Trophoblast cell (in vitro differentiated cells and primary cell): ENCODE data around the gene ABCB1.
"Not testable (repeated sequence)": the region's sequence is repeated elsewhere in the genome, so short reads cannot be mapped to it uniquely, and the experiment has no call there.

Experiments
- DNase-seq, 2 donors: peaks; one replicate each; pipeline ENCODE4 v3.0.0-alpha.2; 2016
- H2AFZ ChIP-seq: 2 replicates; pipeline ENCODE4 v1.6.1; 2013; ENCODE audit warnings: low read length, moderate library complexity, mild to moderate bottlenecking; ENCODE audit not compliant: insufficient read depth, poor library complexity
- H2AK5ac ChIP-seq: 2 replicates; pipeline ENCODE4 v1.6.1; 2013; ENCODE audit warnings: mild to moderate bottlenecking, low read length
- H2BK120ac ChIP-seq: 2 replicates; pipeline ENCODE4 v1.6.1; 2013; ENCODE audit warnings: low read length, mild to moderate bottlenecking, moderate library complexity; ENCODE audit not compliant: insufficient read depth, poor library complexity
- H2BK12ac ChIP-seq: 2 replicates; pipeline ENCODE4 v1.6.1; 2013; ENCODE audit warnings: mild to moderate bottlenecking, low read length, moderate library complexity
- H2BK5ac ChIP-seq: 2 replicates; pipeline ENCODE4 v1.6.1; 2013; ENCODE audit warnings: low read length, low read depth, moderate library complexity, mild to moderate bottlenecking; ENCODE audit not compliant: poor library complexity
- H3K14ac ChIP-seq: 2 replicates; pipeline ENCODE4 v1.6.1; 2013; ENCODE audit warnings: mild to moderate bottlenecking, low read length
- H3K18ac ChIP-seq: 2 replicates; pipeline ENCODE4 v1.6.1; 2013; ENCODE audit warnings: mild to moderate bottlenecking, low read length
- H3K23ac ChIP-seq: 2 replicates; pipeline ENCODE4 v1.6.1; 2013; ENCODE audit warnings: low read length
- H3K27ac ChIP-seq: 2 replicates; pipeline ENCODE4 v1.5.1; 2013; ENCODE audit warnings: low read depth, mild to moderate bottlenecking, inconsistent platforms, low read length, moderate library complexity
- H3K27me3 ChIP-seq: 2 replicates; pipeline ENCODE4 v1.6.1; 2013; ENCODE audit warnings: inconsistent platforms, mild to moderate bottlenecking, low read length, moderate library complexity; ENCODE audit not compliant: insufficient read depth
- H3K36me3 ChIP-seq, 2 experiments: 1 replicate in 1 of 2; 2 replicates in 1 of 2; pipeline ENCODE4 v1.6.1; 2013; ENCODE audit warnings: low read length in 2 of 2, mild to moderate bottlenecking in 2 of 2, moderate library complexity in 1 of 2; ENCODE audit not compliant: insufficient read depth in 2 of 2, control insufficient read depth in 1 of 2
- H3K4ac ChIP-seq: 2 replicates; pipeline ENCODE4 v1.6.1; 2013; ENCODE audit warnings: low read depth, mild to moderate bottlenecking, low read length, moderate library complexity
- H3K4me1 ChIP-seq, 2 experiments: 1 replicate in 1 of 2; 2 replicates in 1 of 2; pipeline ENCODE4 v1.6.1; 2013; ENCODE audit warnings: low read length in 2 of 2, mild to moderate bottlenecking in 2 of 2, moderate library complexity in 1 of 2; ENCODE audit not compliant: insufficient read depth in 2 of 2, control insufficient read depth in 1 of 2
- H3K4me2 ChIP-seq: 2 replicates; pipeline ENCODE4 v1.6.1; 2013; ENCODE audit warnings: inconsistent platforms, mild to moderate bottlenecking, low read length, moderate library complexity
- H3K4me3 ChIP-seq: 2 replicates; pipeline ENCODE4 v1.5.1; 2013; ENCODE audit warnings: mild to moderate bottlenecking, low read depth, low read length, inconsistent platforms
- H3K79me1 ChIP-seq: one replicate; pipeline ENCODE4 v1.6.1; 2013; ENCODE audit warnings: low read length
- H3K79me2 ChIP-seq: 2 replicates; pipeline ENCODE4 v1.6.1; 2013; ENCODE audit warnings: low read length, mild to moderate bottlenecking; ENCODE audit not compliant: control insufficient read depth, insufficient read depth, poor library complexity
- H3K9ac ChIP-seq: 2 replicates; pipeline ENCODE4 v1.6.1; 2013; ENCODE audit warnings: mild to moderate bottlenecking, low read length
- H3K9me3 ChIP-seq: 2 replicates; pipeline ENCODE4 v1.6.1; 2013; ENCODE audit warnings: low read depth, mild to moderate bottlenecking, control low read depth, inconsistent platforms, low read length; ENCODE audit not compliant: insufficient read depth
- H4K12ac ChIP-seq: 2 replicates; pipeline ENCODE4 v1.6.1; 2013; ENCODE audit warnings: low read depth, mild to moderate bottlenecking, low read length, moderate library complexity
- H4K8ac ChIP-seq: 2 replicates; pipeline ENCODE4 v1.6.1; 2013; ENCODE audit warnings: low read depth, mild to moderate bottlenecking, low read length, moderate library complexity
- H4K91ac ChIP-seq: one replicate; pipeline ENCODE4 v1.6.1; 2013; ENCODE audit warnings: low read depth, mild to moderate bottlenecking, low read length, moderate library complexity
- WGBS: extraction: QIAGEN DNeasy Blood & Tissue Kit; methylation state at CpG from one replicate; pipeline ENCODE4 v1.1.7; 2013; ENCODE audit warnings: missing lambda C conversion rate; ENCODE audit not compliant: insufficient read length, insufficient coverage; ENCODE audit errors: extremely low coverage; 5-methylcytosine and 5-hydroxymethylcytosine counted together

Gene ABCB1

GRCh38 chr7:87464830-87465533 is 135.7 kb downstream of the ABCB1 start:
- not testable (repeated sequence) for H3K79me1 ChIP-seq, H3K9ac ChIP-seq, H3K27ac ChIP-seq, H2BK120ac ChIP-seq, H2BK12ac ChIP-seq, DNase-seq, H3K4me3 ChIP-seq, H3K27me3 ChIP-seq, H3K36me3 ChIP-seq, H3K4me1 ChIP-seq, H2AFZ ChIP-seq, H3K23ac ChIP-seq, H3K9me3 ChIP-seq, H3K79me2 ChIP-seq, H3K4ac ChIP-seq, H4K91ac ChIP-seq, H3K14ac ChIP-seq, H2AK5ac ChIP-seq, H2BK5ac ChIP-seq, H3K18ac ChIP-seq
- WGBS, result no CpG with 5 or more reads among the region's 16 CpGs
- Histone ChIP-seq H4K12ac (peak overlapping the region; percentile 51), H4K8ac (peak overlapping the region; percentile 51), H3K4me2 (peak overlapping the region; percentile 34)

GRCh38 chr7:87463982-87464381 is 136.7 kb downstream of the ABCB1 start:
- no peak overlapping the region for H3K23ac ChIP-seq
- H2AFZ ChIP-seq, result no peak overlapping the region
- H4K12ac ChIP-seq, result no peak overlapping the region
- H3K18ac ChIP-seq, result no peak overlapping the region
- no peaks in the 10 kb centered on the region for H3K79me2 ChIP-seq
- H3K9me3 ChIP-seq, result no peaks in the 10 kb centered on the region
- H3K27me3 ChIP-seq, result no peaks in the 10 kb centered on the region
- H3K27ac ChIP-seq, result no peak overlapping the region
- no peaks in the 10 kb centered on the region for H3K36me3 ChIP-seq
- DNase-seq, result no peak
- H3K4me2 ChIP-seq, result no peak overlapping the region
- H4K8ac ChIP-seq, result no peak overlapping the region
- no peaks in the 10 kb centered on the region for H3K79me1 ChIP-seq
- H3K4ac ChIP-seq, result no peak overlapping the region
- no CpG with 5 or more reads among the region's 2 CpGs for WGBS
- no peak overlapping the region for H3K9ac ChIP-seq
- no peak overlapping the region for H3K14ac ChIP-seq
- H2BK12ac ChIP-seq, result no peak overlapping the region
- peaks cover 3 to 6% of the 10 kb centered on the region in 2 experiments for H3K4me1 ChIP-seq
- H2AK5ac ChIP-seq, result no peak overlapping the region
- H2BK5ac ChIP-seq, result no peak overlapping the region
- no peak overlapping the region for H2BK120ac ChIP-seq
- no peak overlapping the region for H4K91ac ChIP-seq
- H3K4me3 ChIP-seq, result no peak overlapping the region

GRCh38 chr7:87460444-87460843 is 140.2 kb downstream of the ABCB1 start:
- not testable (repeated sequence) for H3K27ac ChIP-seq, H2BK5ac ChIP-seq, H3K9me3 ChIP-seq, H3K14ac ChIP-seq, H2BK120ac ChIP-seq, H3K23ac ChIP-seq, H3K18ac ChIP-seq, H3K4me3 ChIP-seq, H3K9ac ChIP-seq, H3K4me1 ChIP-seq, H3K79me1 ChIP-seq, H3K4ac ChIP-seq, DNase-seq, H2AFZ ChIP-seq, H4K8ac ChIP-seq, H3K4me2 ChIP-seq, H2AK5ac ChIP-seq, H3K36me3 ChIP-seq, H4K91ac ChIP-seq, H3K79me2 ChIP-seq, H2BK12ac ChIP-seq, H4K12ac ChIP-seq, H3K27me3 ChIP-seq
- WGBS, result no CpG with 5 or more reads among the region's 3 CpGs

GRCh38 chr7:87459941-87460340 is 140.7 kb downstream of the ABCB1 start:
- no peak overlapping the region for H3K18ac ChIP-seq
- H2BK12ac ChIP-seq, result no peak overlapping the region
- no peak overlapping the region for H3K27ac ChIP-seq
- H4K12ac ChIP-seq, result no peak overlapping the region
- H4K8ac ChIP-seq, result no peak overlapping the region
- H3K36me3 ChIP-seq, result no peaks in the 10 kb centered on the region
- no peak overlapping the region for H2AFZ ChIP-seq
- H3K79me2 ChIP-seq, result no peaks in the 10 kb centered on the region
- no peaks in the 10 kb centered on the region for H3K9me3 ChIP-seq
- peaks cover 0 to under 1% of the 10 kb centered on the region in 2 experiments for H3K4me1 ChIP-seq
- H3K4me2 ChIP-seq, result no peak overlapping the region
- H3K4ac ChIP-seq, result no peak overlapping the region
- H2BK5ac ChIP-seq, result no peak overlapping the region
- H3K9ac ChIP-seq, result no peak overlapping the region
- no peaks in the 10 kb centered on the region for H3K79me1 ChIP-seq
- no peak overlapping the region for H3K14ac ChIP-seq
- H3K23ac ChIP-seq, result no peak overlapping the region
- H3K27me3 ChIP-seq, result no peaks in the 10 kb centered on the region
- H2AK5ac ChIP-seq, result no peak overlapping the region
- no peak overlapping the region for H3K4me3 ChIP-seq
- no peak for DNase-seq
- no peak overlapping the region for H4K91ac ChIP-seq
- WGBS, result no CpG with 5 or more reads among the region's 2 CpGs
- no peak overlapping the region for H2BK120ac ChIP-seq
